K562 (cell line): ENCODE measurements around the gene HDAC10.

Experiments
- BDP1 ChIP-seq: IDR thresholded peaks from 3 replicates; pipeline ENCODE4 v1.6.1; 2011; ENCODE audit not compliant: insufficient read length, insufficient read depth
- POLR2A ChIP-seq: fragments of 450-650 bp; conservative IDR thresholded peaks from 2 replicates; pipeline ENCODE4 v1.6.1; 2016
- SETDB1 ChIP-seq: IDR thresholded peaks from one replicate; pipeline ENCODE4 v1.6.1; 2012; ENCODE audit warnings: low read length, control low read depth, inconsistent platforms
- TF ChIP-seq, protein P1 (sequence below): sonication (generic); formaldehyde crosslinking; IDR thresholded peaks from 2 replicates; pipeline ENCODE4 v1.8.0; 2022; ENCODE audit warnings: missing genetic modification reagents, mild to moderate bottlenecking, borderline replicate concordance

DNA sequence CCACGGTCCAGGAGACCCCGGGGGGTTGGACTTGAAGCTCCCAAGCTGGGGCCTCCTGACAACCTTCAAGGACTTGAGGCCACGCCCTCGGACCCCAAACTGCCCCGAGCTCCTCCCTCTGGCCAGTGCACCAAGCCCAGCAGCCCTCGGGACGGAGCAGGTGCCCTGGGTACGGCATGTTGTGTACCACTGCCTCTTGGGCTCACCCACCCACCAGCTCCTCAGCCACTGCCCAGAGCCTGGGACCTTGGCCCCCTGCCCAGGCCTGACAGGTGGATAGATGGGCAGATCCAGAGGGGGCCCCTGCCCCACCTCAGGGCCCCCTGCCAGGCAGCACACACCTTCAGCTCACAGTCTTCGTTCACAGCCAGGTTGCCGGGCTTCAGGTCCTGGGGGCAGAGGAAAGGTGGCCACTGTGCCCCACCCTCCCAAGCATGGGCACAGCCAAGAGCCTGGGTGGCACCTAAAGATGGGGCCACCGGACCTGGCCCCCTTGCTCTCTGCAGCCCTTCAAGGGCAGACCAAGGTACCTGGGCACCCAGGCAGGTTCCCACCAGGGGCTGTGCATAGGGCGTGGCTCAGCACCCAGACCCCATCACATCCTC lies 5.3 kb upstream of the HDAC10 start:
- TF ChIP-seq, protein P1, sequence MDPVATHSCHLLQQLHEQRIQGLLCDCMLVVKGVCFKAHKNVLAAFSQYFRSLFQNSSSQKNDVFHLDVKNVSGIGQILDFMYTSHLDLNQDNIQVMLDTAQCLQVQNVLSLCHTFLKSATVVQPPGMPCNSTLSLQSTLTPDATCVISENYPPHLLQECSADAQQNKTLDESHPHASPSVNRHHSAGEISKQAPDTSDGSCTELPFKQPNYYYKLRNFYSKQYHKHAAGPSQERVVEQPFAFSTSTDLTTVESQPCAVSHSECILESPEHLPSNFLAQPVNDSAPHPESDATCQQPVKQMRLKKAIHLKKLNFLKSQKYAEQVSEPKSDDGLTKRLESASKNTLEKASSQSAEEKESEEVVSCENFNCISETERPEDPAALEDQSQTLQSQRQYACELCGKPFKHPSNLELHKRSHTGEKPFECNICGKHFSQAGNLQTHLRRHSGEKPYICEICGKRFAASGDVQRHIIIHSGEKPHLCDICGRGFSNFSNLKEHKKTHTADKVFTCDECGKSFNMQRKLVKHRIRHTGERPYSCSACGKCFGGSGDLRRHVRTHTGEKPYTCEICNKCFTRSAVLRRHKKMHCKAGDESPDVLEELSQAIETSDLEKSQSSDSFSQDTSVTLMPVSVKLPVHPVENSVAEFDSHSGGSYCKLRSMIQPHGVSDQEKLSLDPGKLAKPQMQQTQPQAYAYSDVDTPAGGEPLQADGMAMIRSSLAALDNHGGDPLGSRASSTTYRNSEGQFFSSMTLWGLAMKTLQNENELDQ (CRISPR knock-in tag), result no peak
- TF ChIP-seq POLR2A (no peak), BDP1 (no peak), SETDB1 (no peak)
